Measurements from ENCODE around the gene NLGN1. TPM values are rescaled to one million over a fixed set of nuclear protein-coding genes. Genes with fewer than 3 reads are reported as not detected.

Gene NLGN1
- polyA plus RNA-seq, 2 of the 4 experiments (the other 2 are of a cell fraction) = not detected

- no peak for TF ChIP-seq USF2 (IDR thresholded peaks at IDR 0.05)
These were observed 662.9 kb downstream of the NLGN1 start (continued) for GRCh38 chr3:174060431-174060830.

- CTCF ChIA-PET = no interaction called here
- FAIRE-seq (no peak), DNase-seq (ENCODE audit: low read depth in 1 of 2, low spot score in 1 of 2) (no peak), ATAC-seq (no peak)
- POLR2A ChIA-PET = no interaction called here
- Histone ChIP-seq H3K4me3 (no peak overlapping the region), H3K9me3 (no peaks in the 10 kb centered on the region), H3K4me1 (no peaks in the 10 kb centered on the region), H3K27ac (no peak overlapping the region), H3K4me2 (no peak overlapping the region)
- TF ChIP-seq HOXB5 (CRISPR knock-in tag; IDR thresholded peaks at IDR 0.05) (no peak), USF2 (IDR thresholded peaks at IDR 0.05) (no peak), MAX (IDR thresholded peaks at IDR 0.05) (no peak), BCL3 (IDR thresholded peaks at IDR 0.05) (no peak), FOXS1 (CRISPR knock-in tag; IDR thresholded peaks at IDR 0.05) (no peak), RNF2 (IDR thresholded peaks at IDR 0.05; ENCODE audit: borderline replicate concordance, low read depth) (no peak), MYC (IDR thresholded peaks at IDR 0.05; ENCODE audit: borderline replicate concordance, low read length) (no peak), HOXB13 (CRISPR knock-in tag; IDR thresholded peaks at IDR 0.05; ENCODE audit: low read depth) (no peak), KDM1A (IDR thresholded peaks at IDR 0.05; ENCODE audit: low read depth) (no peak), TP53 (CRISPR knock-in tag; IDR thresholded peaks at IDR 0.05) (no peak), BHLHE40 (IDR thresholded peaks at IDR 0.05; ENCODE audit: low read depth, low read length) (no peak), SMC3 (IDR thresholded peaks at IDR 0.05) (no peak), ZNF302 (CRISPR knock-in tag; IDR thresholded peaks at IDR 0.05) (no peak), RFX5 (IDR thresholded peaks at IDR 0.05) (no peak), CBX8 (IDR thresholded peaks at IDR 0.05) (no peak), EHMT2 (IDR thresholded peaks at IDR 0.05; ENCODE audit: low read depth) (no peak), ELK1 (IDR thresholded peaks at IDR 0.05; ENCODE audit: low read depth, low read length) (no peak), NFE2L2 (conservative IDR thresholded peaks at IDR 0.05; ENCODE audit: low read length) (no peak)
These were observed 663.6 kb downstream of the NLGN1 start for GRCh38 chr3:174061162-174061561.

GRCh38 chr3:174061731-174062130, 664.2 kb downstream of the NLGN1 start:
- FAIRE-seq = no peak
- Histone ChIP-seq H3K4me3 (no peak overlapping the region), H3K4me2 (no peak overlapping the region), H3K27ac (no peak overlapping the region), H3K4me1 (no peaks in the 10 kb centered on the region), H3K9me3 (no peaks in the 10 kb centered on the region)
- DNase-seq (ENCODE audit: low read depth in 1 of 2, low spot score in 1 of 2) = no peak
- WGBS (ENCODE audit: missing lambda C conversion rate) = 30% methylated on average over 1 of the region's 1 CpG
- ChIA-PET POLR2A (no interaction called here), CTCF (no interaction called here)
- ATAC-seq = no peak
- TF ChIP-seq ATOH8 (CRISPR knock-in tag; IDR thresholded peaks at IDR 0.05; ENCODE audit: low read depth) (no peak), RARB (CRISPR knock-in tag; IDR thresholded peaks at IDR 0.05) (no peak), ZSCAN20 (CRISPR knock-in tag; IDR thresholded peaks at IDR 0.05) (no peak)
